T1000 (cell line): Measurements from ENCODE around the gene MYH10.

Source experiments
- DNase-seq: peaks from one replicate; lab custom pipeline; 2025; ENCODE audit warnings: mixed read lengths; lab: John Stamatoyannopoulos, UW

The MYH10 gene

DNA sequence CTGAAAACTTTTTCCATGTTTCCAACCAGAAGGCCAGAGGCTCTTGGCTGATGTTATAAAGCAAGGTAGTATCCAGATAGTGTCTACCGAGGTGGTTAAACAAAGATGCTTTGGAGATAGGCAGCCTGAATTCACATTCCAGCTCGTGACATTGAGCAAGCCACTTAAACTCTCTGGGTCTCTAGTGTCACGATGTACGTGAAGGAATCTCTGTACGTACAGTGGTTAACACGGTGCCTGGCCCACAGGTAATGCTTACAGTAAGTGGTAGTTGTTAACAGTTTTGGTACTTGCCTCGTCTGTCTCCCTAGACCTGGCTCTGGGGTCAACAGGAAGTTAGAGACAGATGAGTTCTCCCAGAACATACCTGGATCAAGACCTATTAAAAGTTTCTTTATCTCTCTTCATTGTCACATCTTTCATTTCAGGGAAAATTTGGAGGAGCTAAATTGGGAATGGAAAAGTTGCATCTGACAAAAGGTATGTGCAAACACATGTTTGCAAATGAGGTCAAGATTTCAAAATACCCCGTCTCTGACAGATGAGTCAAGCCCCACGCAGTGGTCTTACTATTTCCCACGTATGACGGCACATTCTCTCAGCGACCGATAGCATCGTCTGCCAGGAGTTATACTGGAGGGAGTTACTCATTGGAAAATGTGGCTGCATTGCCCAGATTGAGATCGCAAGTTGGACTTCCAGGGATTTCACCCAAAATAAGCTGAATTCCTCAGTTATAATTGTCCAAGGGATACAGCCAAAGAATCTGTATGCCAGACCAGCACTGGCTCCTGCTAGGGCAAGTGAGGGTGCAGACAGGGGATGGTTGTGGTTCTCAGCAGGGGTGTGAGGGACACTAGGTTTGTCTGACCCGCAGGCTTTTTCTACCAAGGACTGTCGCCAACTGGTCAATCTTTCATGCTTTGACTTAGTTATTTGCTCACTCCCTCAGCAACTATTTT lies 18.9 kb upstream of the MYH10 start:
- DNase-seq = no peak

DNA sequence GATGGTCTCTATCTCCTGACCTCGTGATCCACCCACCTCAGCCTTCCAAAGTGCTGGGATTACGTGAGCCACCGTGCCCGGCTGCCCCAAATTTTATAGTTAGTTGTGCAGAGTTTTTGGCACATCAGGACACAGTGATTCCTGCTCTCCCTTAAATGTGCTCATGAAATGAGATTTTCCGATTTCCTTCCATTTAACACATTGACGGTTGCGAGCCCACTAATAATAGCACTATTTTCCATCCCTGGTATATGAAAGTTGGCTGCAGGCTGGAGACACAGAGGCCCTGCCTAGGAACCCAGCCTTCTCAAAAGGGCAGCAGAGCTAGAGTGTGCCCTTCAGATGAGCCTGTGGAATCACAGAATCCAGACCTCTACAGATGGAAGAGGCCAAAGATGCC lies 17.4 kb upstream of the MYH10 start:
- no peak for DNase-seq

DNA sequence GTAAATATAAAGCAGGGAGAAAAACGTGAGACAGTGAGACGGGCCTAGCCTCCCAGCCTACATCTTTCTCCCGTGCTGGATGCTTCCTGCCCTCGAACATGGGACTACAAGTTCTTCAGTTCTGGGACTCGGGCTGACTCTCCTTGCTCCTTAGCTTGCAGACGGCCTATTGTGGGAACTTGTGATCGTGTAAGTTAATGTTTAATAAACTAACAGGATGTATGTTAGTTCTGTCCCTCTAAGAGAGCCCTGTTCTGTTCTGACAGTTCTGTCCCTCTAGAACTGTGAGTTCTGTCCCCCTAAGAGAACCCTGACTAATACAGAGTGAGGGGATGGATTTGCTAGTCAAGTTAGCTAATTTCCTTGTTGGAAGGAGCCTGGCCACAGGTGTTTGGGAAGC lies 16.7 kb upstream of the MYH10 start:
- DNase-seq = no peak

DNA sequence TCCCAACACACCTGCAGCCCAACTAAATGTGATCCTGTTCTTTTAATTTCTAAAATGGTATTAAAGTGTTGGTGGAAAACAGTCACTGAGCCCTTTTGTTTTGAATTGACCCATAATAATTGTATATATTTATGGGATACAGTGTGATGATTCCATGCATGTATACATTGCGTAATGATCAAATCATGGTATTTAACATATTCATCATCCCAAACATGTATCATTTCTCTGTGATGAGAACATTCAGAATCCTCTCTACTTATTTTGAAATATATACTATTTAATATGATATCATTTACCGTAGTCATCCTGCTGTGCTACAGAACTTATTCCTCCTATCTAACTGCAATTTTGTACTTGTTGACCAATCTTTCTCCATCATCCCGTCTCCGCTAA lies 14.0 kb upstream of the MYH10 start:
- no peak for DNase-seq

DNA sequence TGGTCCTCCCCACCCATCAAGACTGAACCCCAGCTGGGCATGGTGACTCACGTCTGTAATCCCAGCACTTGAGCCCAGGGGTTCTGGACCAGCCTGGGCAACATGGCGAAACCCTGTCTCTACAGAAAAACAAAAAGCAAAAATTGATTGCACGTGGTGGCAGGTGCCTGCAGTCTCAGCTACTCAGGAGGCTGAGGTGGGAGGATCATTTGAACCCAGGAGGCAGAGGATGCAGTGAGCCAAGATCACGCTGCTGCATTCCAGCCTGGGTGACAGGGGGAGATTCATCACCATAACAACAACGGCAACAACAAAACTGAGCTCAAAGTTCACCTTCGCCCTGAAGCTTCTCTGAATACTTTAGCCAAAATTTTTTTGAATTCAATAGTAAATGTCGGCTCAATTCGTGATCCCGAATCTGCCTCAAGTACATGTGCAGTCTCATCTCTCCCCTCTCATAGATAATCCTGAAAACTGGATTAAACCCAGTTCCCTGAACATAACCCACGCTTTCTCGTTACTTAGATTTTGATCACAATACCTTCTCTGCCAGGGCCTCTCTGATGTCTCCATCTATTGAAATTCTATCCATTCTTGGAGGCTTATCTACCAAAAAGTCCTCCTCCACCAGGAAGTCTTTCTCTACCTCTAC lies 13.5 kb upstream of the MYH10 start:
- DNase-seq = no peak

DNA sequence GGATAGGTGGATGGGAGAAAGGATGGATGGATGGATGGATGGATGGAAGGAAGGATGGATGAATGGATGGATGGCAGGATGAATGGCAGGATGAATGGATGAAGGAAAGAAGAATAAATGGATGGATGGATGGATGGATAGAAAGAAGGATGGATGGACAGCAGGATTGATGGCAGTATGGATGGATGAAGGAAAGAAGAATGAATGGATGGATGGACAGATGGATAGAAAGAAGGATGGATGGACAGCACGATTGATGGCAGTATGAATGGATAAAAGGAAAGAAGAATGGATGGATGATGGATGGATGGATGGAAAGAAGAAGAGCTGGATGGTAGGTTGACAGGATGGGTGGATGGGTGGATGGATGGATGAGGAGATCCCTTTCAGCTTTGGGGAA lies 9.2 kb upstream of the MYH10 start:
- no peak for DNase-seq

DNA sequence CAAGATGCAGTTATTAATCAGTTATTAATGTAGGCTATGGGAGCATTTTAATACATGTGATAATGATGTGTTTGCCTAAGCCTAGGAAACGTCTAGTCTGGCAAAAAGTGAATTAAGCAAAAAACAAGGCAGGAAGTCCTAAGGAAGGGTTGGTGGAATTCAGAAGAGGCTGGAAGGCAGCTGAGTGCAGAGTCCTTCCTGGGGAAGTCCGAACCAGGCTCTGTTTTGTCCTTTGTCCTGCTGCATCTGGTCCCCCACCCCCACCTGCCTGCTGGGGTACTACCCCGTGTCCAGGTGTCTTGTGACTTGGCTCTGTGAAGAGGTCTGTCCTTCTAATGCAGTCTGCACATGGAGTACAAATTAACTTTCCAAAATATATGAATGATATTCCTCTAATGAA lies 1.5 kb upstream of the MYH10 start:
- DNase-seq = no peak

DNA sequence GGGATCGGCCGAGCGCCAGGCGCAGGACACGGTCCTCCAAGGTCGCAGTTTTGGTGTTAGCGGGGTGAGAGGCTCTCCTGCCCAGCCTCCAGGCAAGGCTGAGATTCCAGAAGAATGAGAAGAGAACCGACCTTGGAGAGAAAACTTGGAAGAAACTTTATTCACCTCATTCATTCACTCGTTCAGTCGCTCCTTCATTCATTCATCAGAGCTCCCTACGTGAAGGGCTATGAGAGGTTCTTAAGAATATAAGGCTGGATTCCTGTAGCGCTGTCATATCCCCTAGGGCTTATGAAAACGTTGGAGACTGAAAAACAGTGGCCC lies 991 bp upstream of the MYH10 start:
- DNase-seq = no peak

DNA sequence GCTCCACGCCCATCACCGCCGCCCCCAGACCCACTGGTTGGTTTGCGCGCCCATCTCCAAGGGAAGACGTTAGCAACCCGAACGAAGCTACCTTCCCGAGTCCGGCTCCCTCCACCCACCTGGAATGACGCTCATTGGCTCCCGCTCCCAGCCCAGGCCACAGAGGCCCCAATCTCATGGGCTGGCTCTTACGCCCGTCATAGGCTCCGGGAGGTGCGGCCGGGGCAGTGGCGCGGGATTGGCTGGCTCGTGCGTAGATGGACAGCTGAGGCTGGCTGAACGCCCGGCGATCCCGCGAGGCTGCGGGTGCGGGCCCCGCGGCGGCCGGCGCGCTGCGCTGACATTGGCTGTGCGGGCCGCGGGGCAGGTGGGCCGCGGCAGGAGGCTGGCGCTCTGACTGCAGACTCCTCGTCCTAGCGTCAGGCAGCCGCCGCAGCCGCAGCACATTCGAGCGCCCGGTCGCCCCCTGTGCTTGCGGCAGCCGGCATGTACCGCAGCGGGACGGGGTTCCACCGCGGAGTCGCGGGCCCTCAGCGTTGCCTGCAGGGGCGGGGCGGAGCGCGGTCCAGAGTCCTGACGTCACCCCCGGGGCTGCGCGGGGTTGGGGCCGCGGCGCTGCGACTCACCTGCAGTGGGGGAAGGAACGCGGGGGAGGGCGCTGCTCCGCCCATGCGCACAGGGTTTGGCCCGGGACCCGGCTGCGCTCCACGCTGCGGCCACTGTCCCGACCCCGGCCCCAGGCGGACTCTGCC lies 453 bp upstream of the MYH10 start:
- DNase-seq = no peak

DNA sequence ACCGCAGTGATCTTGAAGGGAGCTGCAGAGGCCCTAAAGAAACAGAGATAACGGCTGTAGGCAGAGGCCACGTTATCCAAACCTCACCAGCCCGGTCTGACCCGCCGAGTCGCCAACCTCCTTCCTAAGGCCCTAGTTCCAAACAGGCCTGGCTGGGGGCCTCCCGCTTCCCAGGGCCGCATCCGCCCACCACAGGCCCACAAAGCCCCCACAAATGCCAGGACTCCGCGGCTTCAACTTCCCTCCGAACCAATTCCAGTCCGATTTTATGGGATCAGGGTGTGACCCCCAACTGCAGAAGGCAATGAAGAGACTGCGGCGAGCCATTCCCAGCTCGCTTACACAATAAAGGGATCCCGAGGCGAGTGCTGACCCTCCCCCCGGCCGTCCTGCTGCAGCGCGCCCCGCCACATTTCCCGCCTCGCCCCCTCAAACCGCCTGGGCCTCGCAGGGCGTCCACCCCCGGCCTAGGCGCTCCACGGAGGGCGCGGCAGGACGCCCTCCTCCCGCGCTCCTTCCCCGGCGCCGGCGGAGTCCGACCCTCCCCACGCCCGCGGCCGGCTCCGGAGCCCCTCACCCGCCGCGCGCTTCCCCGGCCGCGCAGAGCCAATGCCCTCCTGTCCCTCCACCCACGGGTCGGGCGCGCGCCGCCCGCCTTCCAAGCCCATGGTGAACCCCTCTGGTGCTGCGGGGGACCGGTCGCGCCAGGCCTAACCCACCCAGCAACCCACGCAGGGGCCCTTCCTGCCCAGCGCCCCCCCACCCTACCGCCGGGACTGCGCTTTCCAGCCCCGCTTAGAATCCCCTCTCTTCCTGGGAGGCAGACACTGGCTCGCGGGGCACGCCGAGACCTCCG lies 926 bp downstream of the MYH10 start:
- no peak for DNase-seq

DNA sequence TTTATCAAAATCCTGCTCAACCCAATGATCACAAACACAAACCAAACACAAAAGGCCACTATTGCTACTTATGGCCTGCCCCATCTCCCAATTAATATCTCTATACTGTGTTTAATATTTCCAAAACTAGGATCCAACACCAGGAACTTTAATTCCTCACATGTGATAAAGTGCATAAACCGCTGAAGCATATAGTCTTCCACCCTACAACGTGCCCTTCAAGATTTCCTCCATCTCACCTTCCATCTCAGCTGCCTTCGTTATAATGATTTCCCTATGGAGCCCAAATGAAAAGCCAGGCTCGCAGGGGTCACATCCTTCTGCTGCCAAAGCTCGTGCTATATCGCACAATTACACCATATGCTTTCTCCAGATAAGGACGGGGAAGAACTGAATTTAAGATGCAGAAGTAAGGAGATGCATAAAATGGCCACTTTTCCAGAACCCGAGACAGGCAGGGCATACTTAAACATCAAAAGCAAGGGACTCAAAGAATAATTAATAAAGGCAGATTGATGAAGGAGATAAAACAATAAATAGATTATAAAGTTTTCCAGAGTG lies 1.8 kb downstream of the MYH10 start:
- no peak for DNase-seq

DNA sequence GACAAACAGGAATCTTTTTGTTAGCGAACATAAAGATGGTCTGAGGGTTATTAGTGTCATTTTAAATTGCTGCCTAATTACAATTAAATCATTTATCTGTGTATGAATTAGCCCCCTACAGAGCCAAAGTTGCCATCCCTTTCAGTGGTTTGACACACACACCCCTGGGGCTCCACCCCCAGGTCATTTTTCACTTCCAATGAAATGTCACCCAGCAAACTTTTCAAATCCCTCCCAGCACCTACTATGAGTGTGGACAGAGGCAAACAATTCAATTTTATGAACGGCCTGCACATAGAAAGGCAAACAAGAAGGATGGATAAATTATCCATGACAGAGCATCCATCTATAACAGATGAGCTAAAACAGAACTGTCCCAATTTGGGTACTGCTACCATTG lies 2.4 kb downstream of the MYH10 start:
- DNase-seq = no peak

DNA sequence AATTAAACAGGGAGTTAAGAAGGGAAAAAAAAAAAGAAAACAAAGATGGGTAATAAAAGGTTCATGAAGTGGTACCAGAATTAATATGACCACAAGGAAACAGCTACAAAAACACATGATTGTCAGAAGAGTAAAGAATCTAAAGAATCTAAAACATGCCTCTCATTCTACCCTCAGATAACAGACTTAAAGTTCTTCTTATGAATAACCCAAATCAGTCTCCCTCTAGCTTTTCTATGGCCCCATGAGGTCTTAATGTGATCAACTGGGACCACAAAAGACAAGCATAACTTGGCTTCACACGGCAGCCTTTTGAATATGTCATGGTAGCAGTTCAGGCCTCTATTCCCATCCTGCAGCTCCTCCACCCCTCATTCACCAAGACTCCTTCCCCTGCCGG lies 6.9 kb downstream of the MYH10 start:
- no peak for DNase-seq

DNA sequence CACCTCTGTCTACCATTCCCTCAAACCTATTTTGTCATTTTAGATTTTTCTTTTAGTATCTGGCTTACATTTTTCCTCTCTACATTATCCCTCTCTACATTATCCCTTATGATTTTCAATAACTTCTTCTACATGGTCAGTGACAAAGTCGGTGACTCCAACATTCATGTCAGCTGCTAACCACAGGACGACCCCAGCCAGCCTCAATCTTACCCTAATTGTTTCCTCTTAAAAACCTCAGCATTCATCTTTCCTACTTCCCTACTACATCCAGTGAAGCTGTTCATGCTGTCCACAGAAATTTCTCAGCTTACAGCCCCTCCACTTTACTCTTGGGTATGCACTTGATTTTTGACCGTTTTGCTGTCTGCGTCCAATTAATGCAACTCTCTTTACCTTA lies 8.3 kb downstream of the MYH10 start:
- DNase-seq = no peak

DNA sequence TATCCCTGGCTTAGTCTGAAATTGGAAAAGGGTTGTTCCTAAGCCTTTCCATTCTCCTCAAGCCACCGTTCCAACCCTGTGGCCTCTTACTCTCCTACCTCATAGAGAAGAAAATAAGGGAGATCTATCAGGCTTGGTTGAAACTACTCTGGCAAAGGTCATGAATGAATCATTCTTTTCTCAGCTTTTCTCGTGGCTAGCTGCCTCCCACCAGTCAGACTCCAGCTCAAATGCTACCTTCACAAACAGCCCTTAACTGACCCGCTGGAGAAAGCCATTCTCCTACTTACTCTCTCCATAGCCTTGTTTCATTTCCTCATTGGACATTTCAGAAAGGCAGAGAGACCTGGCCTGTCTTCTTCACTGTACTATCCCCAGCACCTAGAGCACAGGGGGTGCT lies 8.9 kb downstream of the MYH10 start:
- no peak for DNase-seq

DNA sequence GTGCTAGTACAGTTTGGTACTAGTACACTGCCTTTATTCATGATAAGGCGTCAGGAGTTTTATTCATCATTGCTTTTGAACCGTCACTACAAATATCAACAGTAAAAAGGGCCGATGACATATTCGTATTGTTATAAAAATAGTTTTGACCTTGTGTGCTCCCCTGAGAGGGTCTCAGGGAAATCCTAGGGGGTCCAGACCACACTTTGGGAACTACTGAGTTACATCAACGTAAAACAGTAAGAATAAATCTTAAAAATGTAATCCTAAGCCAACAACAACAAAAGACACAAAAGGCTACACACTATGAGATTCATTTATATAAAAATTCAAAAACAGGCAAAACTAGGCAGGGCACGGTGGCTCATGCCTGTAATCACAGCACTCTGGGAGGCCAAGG lies 11.2 kb downstream of the MYH10 start:
- no peak for DNase-seq

DNA sequence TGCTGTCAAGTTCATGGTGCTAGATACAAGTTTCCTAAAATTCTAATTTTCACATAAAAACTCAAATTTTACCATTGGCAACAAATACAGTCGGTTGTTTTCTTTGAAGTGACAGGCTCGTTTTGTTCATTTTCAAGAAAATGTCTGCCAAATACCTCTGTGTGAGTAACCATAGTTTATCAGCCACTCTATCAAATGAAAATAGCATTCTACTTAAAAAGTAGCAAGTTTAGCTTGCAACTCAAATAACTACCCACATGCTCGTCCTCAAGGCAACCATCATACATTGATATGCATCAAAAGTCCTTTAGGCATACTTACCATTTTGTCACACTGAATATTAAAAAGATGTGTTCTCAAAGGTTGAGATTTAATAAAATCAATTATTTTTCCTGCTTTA lies 11.7 kb downstream of the MYH10 start:
- no peak for DNase-seq

DNA sequence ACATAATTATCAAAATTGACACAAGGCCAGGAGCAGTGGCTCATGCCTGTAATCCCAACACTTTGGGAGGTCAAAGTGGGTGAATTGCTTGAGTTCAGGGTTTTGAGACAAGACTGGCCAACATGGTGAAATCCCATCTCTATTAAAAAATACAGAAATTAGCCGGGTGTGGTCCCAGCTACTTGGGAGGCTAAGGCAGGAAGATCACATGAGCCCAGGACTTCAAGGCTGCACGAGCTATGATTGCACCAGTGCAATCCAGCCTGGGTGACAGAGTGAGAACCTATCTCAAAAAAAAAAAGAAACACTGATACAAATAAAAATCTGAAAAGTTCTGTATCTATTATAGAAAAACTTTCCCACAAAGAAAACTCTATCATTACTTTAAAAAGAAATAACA lies 15.5 kb downstream of the MYH10 start:
- DNase-seq = no peak

DNA sequence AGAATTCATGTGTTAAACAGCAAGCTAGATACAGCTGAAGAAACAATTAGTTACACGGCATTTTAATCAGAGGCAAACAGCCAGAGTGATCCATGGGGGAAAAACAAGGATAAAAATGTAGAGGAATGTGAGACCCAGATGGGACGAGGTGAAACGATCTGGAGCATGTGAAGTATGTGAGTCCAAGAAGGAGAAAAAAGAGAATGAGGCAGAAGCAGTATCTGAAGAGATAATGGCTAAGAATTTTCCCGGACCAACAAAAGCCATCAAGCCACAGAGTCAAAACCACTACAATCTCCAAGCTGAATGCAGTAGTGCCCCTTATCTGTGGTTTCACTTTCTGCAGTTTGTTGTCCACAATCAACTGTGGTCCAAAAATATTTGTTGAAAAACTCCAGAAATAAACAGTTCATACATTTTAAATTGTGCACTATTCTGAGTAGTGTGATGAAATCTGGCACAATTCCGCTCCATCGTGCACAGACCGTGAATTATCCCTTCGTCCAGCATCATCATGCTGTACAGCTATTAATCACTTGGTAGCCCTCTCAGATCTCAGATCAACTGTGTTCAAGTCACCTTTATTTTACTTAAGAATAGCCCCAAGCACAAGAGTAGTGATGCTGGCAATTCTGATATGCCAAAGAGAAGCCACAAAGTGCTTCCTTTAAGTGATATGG lies 18.8 kb downstream of the MYH10 start:
- DNase-seq = no peak

DNA sequence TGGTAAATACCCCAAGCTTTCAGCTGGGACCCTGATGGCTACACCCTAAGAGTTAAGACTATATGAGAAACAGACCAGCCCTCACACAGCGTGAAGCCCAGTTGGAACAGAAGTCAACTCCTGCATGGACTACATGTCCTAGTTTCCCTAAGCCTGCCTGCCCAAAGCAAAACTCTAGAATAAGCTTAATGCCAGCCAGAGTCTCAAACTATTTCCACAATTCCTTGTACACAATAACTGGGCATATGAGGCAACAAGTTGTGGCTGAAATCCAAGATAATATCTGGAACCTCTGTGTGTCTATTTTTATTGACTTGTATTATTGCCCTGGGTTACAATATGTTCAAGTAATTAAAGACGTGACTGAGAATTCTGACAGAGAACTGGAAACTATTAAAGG lies 19.4 kb downstream of the MYH10 start:
- DNase-seq = no peak

DNA sequence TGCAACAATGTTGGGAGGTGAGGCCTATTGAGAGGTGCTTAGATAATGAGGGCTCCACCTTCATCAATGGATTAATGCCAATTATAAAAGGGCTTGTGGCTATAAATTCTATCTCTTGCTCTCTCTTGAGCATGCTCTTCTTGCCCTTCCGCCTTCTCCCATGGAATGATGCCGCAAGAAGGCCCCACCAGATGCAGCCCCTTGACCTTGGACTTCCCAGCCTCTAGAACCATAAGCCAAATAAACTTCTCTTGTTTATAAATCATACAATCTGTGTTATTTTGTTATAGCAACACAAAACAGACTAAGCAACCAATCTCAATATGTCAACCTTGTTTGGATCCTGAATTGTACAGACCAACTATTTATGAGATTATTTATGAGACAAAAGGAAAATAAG lies 20.0 kb downstream of the MYH10 start:
- DNase-seq = no peak
